Activated naive CD8-positive, alpha-beta T cell treated with anti-CD3 and anti-CD28 coated beads, Interleukin-2, amount 50 U/mL, for 24 hours (primary cell): ENCODE measurements around the gene CRACR2B.

Experiments used
- ATAC-seq: fragments of 150-1000 bp; cut with Tn5 transposase; one replicate; pipeline ENCODE4 v1.10.0; 2021
- DNase-seq: peaks from one replicate; pipeline ENCODE4 v3.0.0; 2021
- H3K27ac Mint-ChIP-seq: one replicate; pipeline ENCODE4 v1.8.0; 2021; ENCODE audit warnings: mild to moderate bottlenecking, mixed read lengths
- H3K27me3 Mint-ChIP-seq: one replicate; pipeline ENCODE4 v1.8.0; 2021; ENCODE audit warnings: mixed read lengths
- H3K36me3 Mint-ChIP-seq: one replicate; pipeline ENCODE4 v1.8.0; 2021; ENCODE audit warnings: low read depth, mixed read lengths
- H3K4me1 Mint-ChIP-seq: one replicate; pipeline ENCODE4 v1.8.0; 2021; ENCODE audit warnings: mixed read lengths
- H3K4me3 Mint-ChIP-seq: one replicate; pipeline ENCODE4 v1.8.0; 2021; ENCODE audit warnings: mild to moderate bottlenecking, moderate library complexity, mixed read lengths
- H3K9me3 Mint-ChIP-seq: one replicate; pipeline ENCODE4 v1.8.0; 2021; ENCODE audit warnings: mixed read lengths

Gene CRACR2B

GRCh38 chr11:863910-864827 lies 36.5 kb downstream of the CRACR2B start:
- no peak for DNase-seq
- no peaks in the 10 kb centered on the region for H3K4me1 Mint-ChIP-seq
- H3K9me3 Mint-ChIP-seq: no peaks in the 10 kb centered on the region
- H3K27me3 Mint-ChIP-seq: no peaks in the 10 kb centered on the region
- no peak overlapping the region for H3K27ac Mint-ChIP-seq
- ATAC-seq: no peak
- H3K4me3 Mint-ChIP-seq: no peak overlapping the region
- no peaks in the 10 kb centered on the region for H3K36me3 Mint-ChIP-seq

- ATAC-seq: no peak
- Mint-ChIP-seq H3K4me3 (no peak overlapping the region), H3K27me3 (no peaks in the 10 kb centered on the region), H3K4me1 (no peaks in the 10 kb centered on the region), H3K9me3 (no peaks in the 10 kb centered on the region), H3K27ac (no peak overlapping the region), H3K36me3 (no peaks in the 10 kb centered on the region)
- no peak for DNase-seq
Measured at GRCh38 chr11:864898-865297, 37.2 kb downstream of the CRACR2B start.

- Mint-ChIP-seq H3K27me3 (no peaks in the 10 kb centered on the region), H3K4me1 (no peaks in the 10 kb centered on the region), H3K4me3 (no peak overlapping the region), H3K36me3 (no peaks in the 10 kb centered on the region), H3K27ac (no peak overlapping the region), H3K9me3 (no peaks in the 10 kb centered on the region)
- DNase-seq: no peak
- ATAC-seq: no peak
Measured at GRCh38 chr11:865462-866430, 38.0 kb downstream of the CRACR2B start.

- no peak overlapping the region for H3K4me3 Mint-ChIP-seq
- no peaks in the 10 kb centered on the region for H3K4me1 Mint-ChIP-seq
- ATAC-seq (no peak), DNase-seq (no peak)
- H3K27me3 Mint-ChIP-seq: no peaks in the 10 kb centered on the region
- no peaks in the 10 kb centered on the region for H3K9me3 Mint-ChIP-seq
- no peaks in the 10 kb centered on the region for H3K36me3 Mint-ChIP-seq
- H3K27ac Mint-ChIP-seq: no peak overlapping the region
Measured at GRCh38 chr11:866481-866880, 38.8 kb downstream of the CRACR2B start.

GRCh38 chr11:867856-868358 lies 40.2 kb downstream of the CRACR2B start:
- DNase-seq: no peak
- H3K27ac Mint-ChIP-seq: no peak overlapping the region

GRCh38 chr11:868394-868793 lies 40.7 kb downstream of the CRACR2B start:
- H3K4me1 Mint-ChIP-seq: no peaks in the 10 kb centered on the region
- no peaks in the 10 kb centered on the region for H3K36me3 Mint-ChIP-seq
- DNase-seq (no peak), ATAC-seq (no peak)
- H3K27me3 Mint-ChIP-seq: no peaks in the 10 kb centered on the region
- H3K4me3 Mint-ChIP-seq: no peak overlapping the region
- no peak overlapping the region for H3K27ac Mint-ChIP-seq
- H3K9me3 Mint-ChIP-seq: no peaks in the 10 kb centered on the region

More at GRCh38 chr11:867856-868358, 40.2 kb downstream of the CRACR2B start:
- H3K4me1 Mint-ChIP-seq: no peaks in the 10 kb centered on the region
- no peak overlapping the region for H3K4me3 Mint-ChIP-seq
- no peaks in the 10 kb centered on the region for H3K27me3 Mint-ChIP-seq
- H3K36me3 Mint-ChIP-seq: no peaks in the 10 kb centered on the region
- no peak for ATAC-seq
- no peaks in the 10 kb centered on the region for H3K9me3 Mint-ChIP-seq

GRCh38 chr11:868802-869201 lies 41.1 kb downstream of the CRACR2B start:
- Mint-ChIP-seq H3K4me3 (no peak overlapping the region), H3K36me3 (peaks cover 4% of the 10 kb centered on the region), H3K9me3 (no peaks in the 10 kb centered on the region), H3K4me1 (no peaks in the 10 kb centered on the region), H3K27me3 (no peaks in the 10 kb centered on the region), H3K27ac (no peak overlapping the region)
- no peak for DNase-seq
- ATAC-seq: no peak

- Mint-ChIP-seq H3K4me3 (no peak overlapping the region), H3K4me1 (no peaks in the 10 kb centered on the region), H3K27me3 (no peaks in the 10 kb centered on the region), H3K36me3 (peaks cover 5% of the 10 kb centered on the region), H3K27ac (no peak overlapping the region), H3K9me3 (no peaks in the 10 kb centered on the region)
- no peak for DNase-seq
- no peak for ATAC-seq
Measured at GRCh38 chr11:869399-870126, 41.8 kb downstream of the CRACR2B start.

GRCh38 chr11:870127-870413 lies 42.4 kb downstream of the CRACR2B start:
- DNase-seq (no peak), ATAC-seq (no peak)
- Mint-ChIP-seq H3K27me3 (no peaks in the 10 kb centered on the region), H3K4me3 (no peak overlapping the region), H3K36me3 (peaks cover 5% of the 10 kb centered on the region), H3K27ac (no peak overlapping the region), H3K4me1 (no peaks in the 10 kb centered on the region), H3K9me3 (no peaks in the 10 kb centered on the region)

- no peaks in the 10 kb centered on the region for H3K27me3 Mint-ChIP-seq
- peaks cover 5% of the 10 kb centered on the region for H3K36me3 Mint-ChIP-seq
- no peak overlapping the region for H3K4me3 Mint-ChIP-seq
- no peaks in the 10 kb centered on the region for H3K4me1 Mint-ChIP-seq
- no peak for ATAC-seq
- H3K9me3 Mint-ChIP-seq: no peaks in the 10 kb centered on the region
- no peak for DNase-seq
- H3K27ac Mint-ChIP-seq: no peak overlapping the region
Measured at GRCh38 chr11:870418-870817, 42.7 kb downstream of the CRACR2B start.

GRCh38 chr11:871472-871871 lies 43.8 kb downstream of the CRACR2B start:
- ATAC-seq (no peak), DNase-seq (no peak)
- no peak overlapping the region for H3K27ac Mint-ChIP-seq
- peaks cover 5% of the 10 kb centered on the region for H3K36me3 Mint-ChIP-seq
- no peaks in the 10 kb centered on the region for H3K4me1 Mint-ChIP-seq
- H3K4me3 Mint-ChIP-seq: no peak overlapping the region
- H3K9me3 Mint-ChIP-seq: no peaks in the 10 kb centered on the region
- no peaks in the 10 kb centered on the region for H3K27me3 Mint-ChIP-seq

- no peak for ATAC-seq
Measured at GRCh38 chr11:872799-873198, 45.1 kb downstream of the CRACR2B start.

GRCh38 chr11:873706-874105 lies 46.0 kb downstream of the CRACR2B start:
- no peak for DNase-seq
- Mint-ChIP-seq H3K36me3 (peaks cover 9% of the 10 kb centered on the region), H3K27ac (no peak overlapping the region), H3K9me3 (no peaks in the 10 kb centered on the region), H3K27me3 (no peaks in the 10 kb centered on the region), H3K4me3 (no peak overlapping the region), H3K4me1 (no peaks in the 10 kb centered on the region)
- ATAC-seq: no peak

More at GRCh38 chr11:872799-873198, 45.1 kb downstream of the CRACR2B start:
- H3K9me3 Mint-ChIP-seq: no peaks in the 10 kb centered on the region
- no peak overlapping the region for H3K27ac Mint-ChIP-seq
- H3K27me3 Mint-ChIP-seq: no peaks in the 10 kb centered on the region
- H3K4me1 Mint-ChIP-seq: no peaks in the 10 kb centered on the region
- H3K36me3 Mint-ChIP-seq: peaks cover 7% of the 10 kb centered on the region
- DNase-seq: no peak
- H3K4me3 Mint-ChIP-seq: no peak overlapping the region

- no peaks in the 10 kb centered on the region for H3K4me1 Mint-ChIP-seq
- H3K9me3 Mint-ChIP-seq: no peaks in the 10 kb centered on the region
- ATAC-seq (no peak), DNase-seq (no peak)
- peaks cover 12% of the 10 kb centered on the region for H3K36me3 Mint-ChIP-seq
- H3K27me3 Mint-ChIP-seq: no peaks in the 10 kb centered on the region
- no peak overlapping the region for H3K4me3 Mint-ChIP-seq
- H3K27ac Mint-ChIP-seq: no peak overlapping the region
Measured at GRCh38 chr11:875203-875602, 47.5 kb downstream of the CRACR2B start.
